Neuronal stem cell (in vitro differentiated cells): ENCODE measurements around the gene FHOD3.

Source experiments
- DNase-seq: peaks from one replicate; pipeline ENCODE4 v3.0.0-alpha.2; 2013; ENCODE audit warnings: low spot score
- H2AFZ ChIP-seq: one replicate; pipeline ENCODE4 v1.6.1; 2013; ENCODE audit warnings: mild to moderate bottlenecking, low read length, inconsistent platforms
- H2AK5ac ChIP-seq: 2 replicates; pipeline ENCODE4 v1.6.1; 2013; ENCODE audit warnings: low read depth, mild to moderate bottlenecking, inconsistent platforms, low read length, moderate library complexity, mixed read lengths
- H2BK120ac ChIP-seq: 2 replicates; pipeline ENCODE4 v1.6.1; 2013; ENCODE audit warnings: low read depth, mild to moderate bottlenecking, inconsistent platforms, low read length, moderate library complexity, mixed read lengths
- H2BK12ac ChIP-seq: one replicate; pipeline ENCODE4 v1.6.1; 2013; ENCODE audit warnings: low read length, inconsistent platforms
- H2BK15ac ChIP-seq: 2 replicates; pipeline ENCODE4 v1.6.1; 2013; ENCODE audit warnings: mild to moderate bottlenecking, low read length, inconsistent platforms, mixed read lengths
- H2BK5ac ChIP-seq: one replicate; pipeline ENCODE4 v1.6.1; 2013; ENCODE audit warnings: inconsistent platforms, mild to moderate bottlenecking, low read length, moderate library complexity
- H3K14ac ChIP-seq: one replicate; pipeline ENCODE4 v1.6.1; 2013; ENCODE audit warnings: low read length, inconsistent platforms
- H3K18ac ChIP-seq: 2 replicates; pipeline ENCODE4 v1.6.1; 2013; ENCODE audit warnings: low read length, inconsistent platforms
- H3K23ac ChIP-seq: 2 replicates; pipeline ENCODE4 v1.6.1; 2013; ENCODE audit warnings: low read depth, mild to moderate bottlenecking, mixed read lengths, low read length, inconsistent platforms; ENCODE audit not compliant: poor library complexity
- H3K27ac ChIP-seq: replicated peaks from 3 replicates; pipeline ENCODE4 v1.5.1; 2013; ENCODE audit warnings: low read length, inconsistent platforms
- H3K27me3 ChIP-seq, 3 experiments: 2 replicates each; pipeline ENCODE4 v1.6.1; 2013; ENCODE audit warnings: low read length in 3 of 3, mild to moderate bottlenecking in 2 of 3, inconsistent platforms in 1 of 3, low read depth in 1 of 3, mixed read lengths in 1 of 3, moderate library complexity in 1 of 3; ENCODE audit not compliant: control insufficient read depth in 3 of 3, insufficient read depth in 3 of 3
- H3K36me3 ChIP-seq, 2 donors: replicated peaks in 1 of 2; 2 replicates each; pipeline ENCODE4 v1.6.1; 2013; ENCODE audit warnings: low read length in 2 of 2; ENCODE audit not compliant: control insufficient read depth in 2 of 2, insufficient read depth in 2 of 2
- H3K4ac ChIP-seq: 2 replicates; pipeline ENCODE4 v1.6.1; 2013; ENCODE audit warnings: inconsistent platforms, mild to moderate bottlenecking, low read length, moderate library complexity
- H3K4me1 ChIP-seq, 2 donors: 1 replicate in 1 of 2; 2 replicates in 1 of 2; pipeline ENCODE4 v1.6.1; 2013; ENCODE audit warnings: low read length in 2 of 2, low read depth in 1 of 2; ENCODE audit not compliant: control insufficient read depth in 2 of 2, insufficient read depth in 1 of 2
- H3K4me2 ChIP-seq: one replicate; pipeline ENCODE4 v1.6.1; 2013; ENCODE audit warnings: mild to moderate bottlenecking, low read length, inconsistent platforms; ENCODE audit not compliant: insufficient read depth, poor library complexity, severe bottlenecking
- H3K4me3 ChIP-seq, 2 donors: 2 replicates each; pipeline ENCODE4 v1.5.1; 2013; ENCODE audit warnings: low read length in 2 of 2, mild to moderate bottlenecking in 2 of 2, inconsistent platforms in 1 of 2, moderate library complexity in 1 of 2
- H3K79me1 ChIP-seq: one replicate; pipeline ENCODE4 v1.6.1; 2013; ENCODE audit warnings: low read depth, mild to moderate bottlenecking, inconsistent platforms, low read length, moderate library complexity
- H3K9ac ChIP-seq: one replicate; pipeline ENCODE4 v1.6.1; 2013; ENCODE audit warnings: mild to moderate bottlenecking, low read depth, low read length, inconsistent platforms; ENCODE audit not compliant: poor library complexity
- H3K9me3 ChIP-seq, 2 donors: replicated peaks in 1 of 2; 2 replicates each; pipeline versions ENCODE3 to v1.6.1; 2013; ENCODE audit warnings: low read length in 2 of 2, mild to moderate bottlenecking in 2 of 2, inconsistent platforms in 1 of 2, low read depth in 1 of 2, mixed read lengths in 1 of 2, moderate library complexity in 1 of 2; ENCODE audit not compliant: control insufficient read depth in 2 of 2, insufficient read depth in 1 of 2
- H4K8ac ChIP-seq: one replicate; pipeline ENCODE4 v1.6.1; 2013; ENCODE audit warnings: low read depth, mild to moderate bottlenecking, inconsistent platforms, low read length, moderate library complexity
- H4K91ac ChIP-seq: one replicate; pipeline ENCODE4 v1.6.1; 2013; ENCODE audit warnings: low read length, low read depth, mild to moderate bottlenecking, inconsistent platforms; ENCODE audit not compliant: poor library complexity
- WGBS, 2 donors: extraction: QIAGEN DNeasy Blood & Tissue Kit; methylation state at CpG; one replicate each; pipeline ENCODE4 v1.1.7; 2013; ENCODE audit warnings: missing lambda C conversion rate in 2 of 2, mixed read lengths in 1 of 2; ENCODE audit not compliant: insufficient read length in 2 of 2, insufficient replicate concordance in 1 of 2; ENCODE audit errors: extremely low coverage in 2 of 2; 5-methylcytosine and 5-hydroxymethylcytosine counted together

FHOD3 gene

DNA sequence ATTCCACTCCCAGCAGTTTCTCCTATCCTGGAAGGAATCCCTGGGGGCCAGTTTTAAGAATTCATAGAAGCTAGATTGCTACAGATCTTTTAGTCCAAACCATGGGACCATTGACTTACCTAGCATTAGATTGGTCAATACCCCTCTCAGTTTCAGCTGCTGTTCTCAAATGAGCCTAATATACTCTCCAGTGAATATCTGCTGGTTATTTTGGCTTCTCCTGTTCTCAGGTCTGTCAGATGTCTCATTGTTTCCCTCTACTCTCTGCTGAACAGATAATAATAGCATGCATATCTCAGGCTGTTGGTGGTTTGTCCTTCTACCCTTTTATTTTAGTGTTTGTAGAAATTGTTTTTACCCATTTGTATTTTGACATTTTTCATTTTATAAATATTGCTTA, 99.5 kb downstream of the FHOD3 start:
- Histone ChIP-seq H2BK120ac (no peak overlapping the region), H3K23ac (no peak overlapping the region), H3K4me1 (peaks cover 0 to 4% of the 10 kb centered on the region in 2 donors), H4K8ac (no peak overlapping the region), H2BK15ac (no peak overlapping the region), H2AK5ac (no peak overlapping the region), H2BK5ac (no peak overlapping the region), H4K91ac (no peak overlapping the region), H2AFZ (no peak overlapping the region), H3K79me1 (no peaks in the 10 kb centered on the region), H3K18ac (no peak overlapping the region), H3K14ac (no peak overlapping the region), H3K27ac (no peak overlapping the region), H3K9me3 (peaks cover 5 to 22% of the 10 kb centered on the region in 2 donors), H3K4me3 (no peak overlapping the region), H3K9ac (no peak overlapping the region), H3K4ac (no peak overlapping the region), H3K27me3 (no peaks in the 10 kb centered on the region), H3K4me2 (no peak overlapping the region), H2BK12ac (no peak overlapping the region), H3K36me3 (no peaks in the 10 kb centered on the region)
- DNase-seq = no peak

DNA sequence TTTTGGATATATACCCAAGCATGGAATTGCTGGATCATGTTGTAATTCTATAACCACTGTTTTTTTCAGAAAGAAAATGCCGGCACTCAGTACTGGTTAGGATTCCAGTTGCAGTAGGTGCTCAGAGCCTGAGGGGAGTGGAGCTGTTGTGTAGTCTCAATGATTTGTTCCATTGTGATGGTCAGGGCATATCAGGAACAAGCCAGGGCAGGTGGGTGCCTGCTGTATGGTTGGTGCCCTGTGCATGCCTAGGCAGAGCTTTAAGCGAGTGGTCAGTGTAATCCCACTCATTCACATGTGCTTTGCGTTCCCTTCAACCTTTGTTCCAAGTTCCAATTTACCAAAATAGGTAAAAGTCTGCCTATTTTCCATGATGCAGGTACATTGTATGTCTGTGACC, 100.9 kb downstream of the FHOD3 start:
- no peak overlapping the region for H3K27ac ChIP-seq
- H3K79me1 ChIP-seq = no peaks in the 10 kb centered on the region
- H4K91ac ChIP-seq = no peak overlapping the region
- peaks cover 0 to 6% of the 10 kb centered on the region in 2 donors for H3K4me1 ChIP-seq
- no peak overlapping the region for H3K9ac ChIP-seq
- no peaks in the 10 kb centered on the region for H3K36me3 ChIP-seq
- no peak overlapping the region for H3K4me2 ChIP-seq
- H3K4ac ChIP-seq = no peak overlapping the region
- WGBS, 2 donors = no CpG with 5 or more reads among the region's 3 CpGs
- no peak overlapping the region for H2BK15ac ChIP-seq
- peaks cover under 1 to 17% of the 10 kb centered on the region in 2 donors for H3K9me3 ChIP-seq
- H4K8ac ChIP-seq = no peak overlapping the region
- no peak overlapping the region for H3K18ac ChIP-seq
- no peak overlapping the region for H2AFZ ChIP-seq
- H2BK5ac ChIP-seq = no peak overlapping the region
- H2AK5ac ChIP-seq = no peak overlapping the region
- H3K27me3 ChIP-seq = no peaks in the 10 kb centered on the region
- no peak overlapping the region for H3K4me3 ChIP-seq
- no peak overlapping the region for H3K14ac ChIP-seq
- no peak overlapping the region for H3K23ac ChIP-seq
- DNase-seq = no peak
- H2BK12ac ChIP-seq = no peak overlapping the region
- H2BK120ac ChIP-seq = no peak overlapping the region

DNA sequence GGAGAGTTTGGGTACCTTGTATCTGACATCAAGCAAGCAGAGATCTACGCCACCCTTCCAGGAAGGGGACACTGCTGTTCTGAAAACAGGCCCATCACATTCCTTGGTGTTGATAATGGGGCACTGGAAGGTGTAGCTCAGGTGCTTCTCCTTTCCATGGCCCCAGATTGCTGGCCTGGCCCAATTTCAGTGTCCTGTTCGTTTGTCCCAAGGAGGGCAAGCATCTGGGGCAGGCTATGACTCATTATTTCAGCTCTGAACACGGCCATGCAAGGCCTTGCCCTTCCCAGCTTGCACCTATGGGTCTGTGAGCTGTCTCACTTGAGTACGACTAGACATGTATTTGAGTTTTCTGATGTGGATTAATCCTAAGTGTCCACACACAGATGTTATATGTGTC, 101.5 kb downstream of the FHOD3 start:
- Histone ChIP-seq H3K4me3 (no peak overlapping the region), H3K4ac (no peak overlapping the region), H4K8ac (no peak overlapping the region), H3K23ac (no peak overlapping the region), H3K9me3 (peaks cover 0 to 17% of the 10 kb centered on the region in 2 donors), H2BK120ac (no peak overlapping the region), H3K27ac (no peak overlapping the region), H2BK15ac (no peak overlapping the region), H3K4me2 (no peak overlapping the region), H3K79me1 (no peaks in the 10 kb centered on the region), H2AFZ (no peak overlapping the region), H2AK5ac (no peak overlapping the region), H3K4me1 (peaks cover 0 to 6% of the 10 kb centered on the region in 2 donors), H3K27me3 (no peaks in the 10 kb centered on the region), H3K36me3 (no peaks in the 10 kb centered on the region), H4K91ac (no peak overlapping the region), H2BK12ac (no peak overlapping the region), H3K9ac (no peak overlapping the region), H2BK5ac (no peak overlapping the region), H3K18ac (no peak overlapping the region), H3K14ac (no peak overlapping the region)
- WGBS, 2 donors = no CpG with 5 or more reads among the region's 4 CpGs
- DNase-seq = no peak

DNA sequence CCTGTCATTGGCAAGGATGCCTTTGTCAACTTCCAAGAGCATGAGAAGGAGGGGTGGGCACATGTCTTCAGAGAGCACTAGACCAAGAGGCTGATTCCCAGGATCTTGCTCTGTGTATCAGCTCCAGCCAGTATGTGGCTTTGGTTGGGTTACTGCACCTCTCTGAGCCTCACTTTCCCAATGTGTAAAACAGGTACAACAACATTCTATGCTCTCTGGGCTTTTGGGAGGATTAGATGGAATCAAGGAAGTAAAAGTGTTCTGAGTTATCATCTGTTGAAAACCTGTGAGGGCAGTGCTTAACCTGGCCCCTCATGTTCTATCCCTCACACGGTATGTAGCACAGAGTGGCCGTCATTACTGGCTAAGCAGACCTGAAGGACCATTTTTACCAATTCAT, 103.9 kb downstream of the FHOD3 start:
- Histone ChIP-seq H2BK12ac (no peak overlapping the region), H4K8ac (no peak overlapping the region), H3K36me3 (no peaks in the 10 kb centered on the region), H2BK15ac (no peak overlapping the region), H3K27ac (no peak overlapping the region), H3K4me2 (no peak overlapping the region), H3K14ac (no peak overlapping the region), H3K4me3 (no peak overlapping the region), H2BK5ac (no peak overlapping the region), H3K23ac (no peak overlapping the region), H3K4me1 (peaks cover 0 to 6% of the 10 kb centered on the region in 2 donors), H3K79me1 (peaks cover 3% of the 10 kb centered on the region), H2AK5ac (no peak overlapping the region), H3K4ac (no peak overlapping the region), H3K18ac (no peak overlapping the region), H4K91ac (no peak overlapping the region), H2AFZ (no peak overlapping the region), H2BK120ac (no peak overlapping the region), H3K9ac (no peak overlapping the region), H3K27me3 (no peaks in the 10 kb centered on the region), H3K9me3 (peaks cover 0 to 4% of the 10 kb centered on the region in 2 donors)
- no CpG with 5 or more reads among the region's 2 CpGs for WGBS, 2 donors
- DNase-seq = no peak
